Activated CD4-positive, alpha-beta T cell treated with anti-CD3 and anti-CD28 coated beads, Interleukin-2, amount 50 U/mL, for 48 hours (primary cell): ENCODE results near the gene AURKB.
"Not testable (repeated sequence)": the region's sequence is repeated elsewhere in the genome, so short reads cannot be mapped to it uniquely, and the experiment has no call there.

ENCODE experiments used
- DNase-seq, 2 experiments: peaks; one replicate each; pipeline ENCODE4 v3.0.0-alpha.2; 2020

The AURKB gene

DNA sequence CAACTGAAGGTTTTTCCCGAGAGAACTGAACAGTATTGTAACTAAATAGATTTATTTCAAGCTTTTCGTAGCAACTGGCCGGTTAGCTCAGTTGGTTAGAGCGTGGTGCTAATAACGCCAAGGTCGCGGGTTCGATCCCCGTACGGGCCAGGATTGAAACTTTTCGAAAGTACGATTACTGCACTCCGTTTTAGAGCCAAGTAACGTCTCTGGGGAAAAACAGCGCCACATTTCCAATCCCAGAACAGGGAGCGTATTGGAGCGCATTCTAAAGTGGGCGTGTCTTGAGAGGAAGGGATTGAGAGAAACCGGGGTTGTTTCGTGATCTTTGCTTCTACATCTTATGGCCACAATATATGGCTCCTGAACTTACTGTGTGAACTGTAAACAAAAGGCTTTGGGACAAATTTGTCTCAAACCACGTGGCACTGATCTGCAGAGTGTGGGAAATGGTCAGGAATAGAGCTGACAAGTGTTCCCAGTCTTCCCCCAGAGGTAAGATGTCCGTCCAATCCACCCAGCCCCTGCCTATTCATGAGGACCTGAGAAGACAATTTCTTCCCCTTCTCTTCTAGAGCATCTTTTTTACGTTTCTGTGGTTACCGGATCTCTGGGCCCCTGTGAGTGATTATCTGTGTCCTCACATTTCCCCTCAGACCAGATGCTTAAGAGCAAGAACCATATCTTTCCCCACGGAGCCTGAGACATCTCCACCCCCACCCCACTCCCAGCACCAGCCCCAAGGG, 22.7 kb downstream of the AURKB start:
- DNase-seq: peak; percentile 94 to 95

DNA sequence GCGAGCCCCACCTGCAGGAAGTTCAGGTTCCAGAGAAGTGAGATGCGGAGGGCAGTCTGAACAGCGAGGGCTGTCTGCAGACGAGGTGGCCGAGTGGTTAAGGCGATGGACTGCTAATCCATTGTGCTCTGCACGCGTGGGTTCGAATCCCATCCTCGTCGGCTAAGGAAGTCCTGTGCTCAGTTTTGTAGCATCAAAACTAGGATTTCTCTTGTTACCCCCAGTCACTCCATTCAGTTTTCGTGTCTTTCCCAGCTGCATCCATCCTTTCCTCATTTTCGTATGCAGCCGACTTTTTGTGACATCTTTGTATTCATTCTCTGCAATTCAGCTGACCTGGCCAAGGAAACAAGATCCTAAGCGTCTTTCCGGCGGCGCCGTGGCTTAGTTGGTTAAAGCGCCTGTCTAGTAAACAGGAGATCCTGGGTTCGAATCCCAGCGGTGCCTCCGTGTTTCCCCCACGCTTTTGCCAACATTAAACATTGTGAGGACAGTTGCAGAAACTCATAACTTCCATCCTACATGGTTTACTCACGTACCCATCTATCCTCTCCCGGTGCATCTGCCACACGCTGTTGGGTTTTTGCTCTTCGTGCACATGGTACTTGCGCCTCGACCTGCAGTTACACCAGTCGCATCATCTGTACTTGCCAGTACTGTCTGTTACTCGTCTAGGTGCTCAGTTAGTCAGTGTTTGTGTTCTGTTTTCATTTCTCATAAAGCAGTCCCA, 23.4 kb downstream of the AURKB start:
- DNase-seq: peak; percentile 99

DNA sequence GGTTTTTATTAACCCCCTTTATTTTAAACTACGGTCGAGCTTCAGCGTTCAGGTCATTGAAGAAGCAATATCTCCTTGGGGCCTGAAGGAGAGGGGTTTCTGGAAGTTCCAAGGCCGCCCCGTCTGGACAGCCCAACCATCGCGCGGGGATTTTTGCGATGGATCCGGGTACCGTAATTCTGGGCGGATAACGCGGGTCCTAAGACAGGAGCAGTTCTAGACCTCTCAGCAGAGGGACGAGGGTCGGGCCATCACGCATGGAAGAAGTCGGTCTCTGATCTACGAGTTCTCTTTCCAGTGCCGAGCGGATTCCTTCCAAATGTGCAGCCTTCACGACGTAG, 24.0 kb downstream of the AURKB start:
- DNase-seq: no peak

DNA sequence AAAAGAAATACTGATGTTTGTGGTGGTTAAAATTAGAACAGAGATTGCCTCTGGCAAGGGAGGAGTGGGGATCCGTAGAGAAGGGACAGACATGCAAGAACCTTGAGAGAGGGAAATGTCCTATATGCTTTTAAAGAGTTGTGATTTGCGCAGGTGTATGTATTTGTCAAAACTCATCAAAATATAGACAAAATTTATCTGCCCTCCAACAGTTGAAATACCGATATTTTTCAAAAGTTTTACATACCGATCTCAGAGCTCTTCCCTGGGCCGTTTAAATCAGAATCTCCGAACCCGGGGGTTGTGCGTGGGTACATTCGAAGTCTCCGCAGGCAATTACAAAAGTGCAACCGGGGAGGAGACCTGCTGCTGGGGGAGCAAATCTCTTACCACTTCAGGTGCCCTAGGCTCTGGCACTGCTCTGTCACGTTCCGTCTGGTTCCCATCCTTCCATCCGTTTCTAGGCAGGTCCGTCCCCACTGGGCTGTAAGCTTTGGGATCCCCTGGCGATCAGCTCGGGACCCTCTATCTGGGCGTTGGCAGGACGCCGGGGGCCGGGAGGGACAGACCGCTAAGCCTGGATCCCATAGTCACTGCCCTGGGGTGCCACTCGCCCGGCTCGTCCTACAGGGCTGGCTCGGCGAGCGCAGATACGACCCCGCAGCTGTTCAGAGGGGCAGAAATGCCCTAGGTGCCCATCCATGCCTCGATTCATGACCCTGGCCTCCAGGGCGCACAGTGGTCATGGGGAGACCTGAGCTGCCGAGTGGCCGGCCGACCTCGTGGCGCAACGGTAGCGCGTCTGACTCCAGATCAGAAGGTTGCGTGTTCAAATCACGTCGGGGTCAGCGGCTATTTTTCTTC, 24.6 kb downstream of the AURKB start:
- peak; percentile 95 to 96 for DNase-seq

DNA sequence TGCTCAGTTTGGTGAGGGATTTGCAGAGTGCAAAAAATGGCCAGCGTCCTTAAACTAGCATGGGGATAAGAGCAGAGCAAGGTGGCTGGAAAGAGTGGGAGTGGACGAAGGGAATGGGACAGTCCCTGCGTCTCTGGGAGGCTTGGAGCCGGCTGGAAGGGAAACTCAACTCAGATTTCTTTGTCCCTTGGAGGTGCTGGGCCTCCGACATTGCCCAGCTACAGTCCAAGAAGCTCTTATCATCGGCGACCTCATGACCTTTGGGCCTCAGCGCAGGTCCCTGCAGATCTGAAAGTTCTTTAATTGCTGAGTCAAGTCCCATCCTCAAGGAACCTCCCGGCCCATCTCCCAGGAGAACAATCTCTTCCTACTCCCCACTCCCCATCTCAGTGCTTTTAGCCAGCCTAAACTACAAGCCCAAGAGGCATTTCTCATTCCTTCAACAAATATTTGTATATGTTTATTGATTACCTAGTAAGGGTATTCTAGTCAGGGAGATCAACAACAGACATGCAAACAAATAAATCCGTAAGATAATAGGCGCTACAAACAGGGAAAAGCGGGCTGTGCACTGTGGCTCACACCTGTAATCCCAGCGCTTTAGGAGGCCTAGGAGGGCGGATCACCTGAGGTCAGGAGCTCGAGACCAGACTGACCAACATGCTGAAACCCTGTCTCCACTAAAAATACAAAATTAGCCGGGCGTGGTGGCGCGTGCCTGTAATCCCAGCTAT, 33.2 kb downstream of the AURKB start:
- DNase-seq: no peak

DNA sequence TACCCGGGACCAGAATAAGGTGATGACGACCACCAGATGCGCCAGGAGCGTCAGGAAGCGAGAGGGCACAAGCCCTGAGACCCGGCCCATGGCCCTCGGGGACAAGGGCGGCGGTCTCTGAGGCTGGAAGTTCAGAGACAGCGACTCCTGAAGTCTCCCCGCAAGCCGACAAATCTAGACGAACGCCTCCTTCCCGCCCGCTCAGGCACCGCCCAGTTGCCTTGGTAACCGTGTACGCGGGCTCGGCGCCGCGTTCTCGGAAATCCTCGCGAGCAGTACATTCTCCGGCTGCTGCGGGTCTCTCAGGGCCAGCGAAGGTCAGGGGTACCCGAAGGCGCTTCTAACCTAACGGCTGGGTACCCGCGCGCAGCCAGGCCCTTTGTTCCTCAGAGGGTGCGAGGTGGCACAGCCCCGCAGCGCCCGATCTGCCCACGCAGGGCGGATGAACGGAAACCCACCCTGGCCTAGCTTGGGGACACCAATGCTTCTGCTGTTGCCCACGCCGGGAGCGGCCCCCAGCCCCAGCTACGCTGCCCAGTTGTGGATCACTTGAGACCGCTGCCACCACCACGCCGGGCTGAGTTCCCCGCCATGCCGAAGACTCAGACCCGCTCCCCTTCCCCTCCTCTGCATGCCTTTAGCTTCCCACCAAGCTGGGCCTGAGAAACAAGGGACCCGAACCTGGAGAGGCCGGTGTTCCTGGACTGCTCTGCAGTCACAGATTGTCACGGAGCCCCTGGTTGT, 34.0 kb downstream of the AURKB start, which contains the start of gene TMEM107:
TMEM107 (minus strand) TSS at position 184 of the 744 bp plus-strand sequence; CDS start at position 90, 94 bp downstream.
- peak; percentile 87 to 91 for DNase-seq

DNA sequence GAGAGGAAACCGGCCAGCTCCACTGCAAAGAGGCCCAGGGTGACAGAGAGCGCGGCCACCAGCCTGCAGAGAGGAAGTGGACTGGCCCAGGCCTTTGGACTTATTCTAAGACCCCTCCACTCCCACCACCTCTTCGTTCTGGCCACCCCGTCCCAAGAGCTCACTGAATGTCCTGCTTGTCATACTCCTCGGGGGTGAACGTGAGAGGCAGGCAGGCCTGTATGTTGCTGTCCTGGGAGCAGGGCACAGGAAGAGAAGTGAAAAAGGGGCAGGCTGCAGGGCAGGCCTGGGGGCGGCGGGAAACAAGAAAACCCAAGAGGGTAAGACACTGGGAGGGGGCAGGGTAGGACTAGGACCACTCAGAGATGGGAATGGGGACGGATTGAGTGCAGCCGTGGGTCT, 34.6 kb downstream of the AURKB start:
- peak in 1 of 2 experiments; percentile 28 for DNase-seq

DNA sequence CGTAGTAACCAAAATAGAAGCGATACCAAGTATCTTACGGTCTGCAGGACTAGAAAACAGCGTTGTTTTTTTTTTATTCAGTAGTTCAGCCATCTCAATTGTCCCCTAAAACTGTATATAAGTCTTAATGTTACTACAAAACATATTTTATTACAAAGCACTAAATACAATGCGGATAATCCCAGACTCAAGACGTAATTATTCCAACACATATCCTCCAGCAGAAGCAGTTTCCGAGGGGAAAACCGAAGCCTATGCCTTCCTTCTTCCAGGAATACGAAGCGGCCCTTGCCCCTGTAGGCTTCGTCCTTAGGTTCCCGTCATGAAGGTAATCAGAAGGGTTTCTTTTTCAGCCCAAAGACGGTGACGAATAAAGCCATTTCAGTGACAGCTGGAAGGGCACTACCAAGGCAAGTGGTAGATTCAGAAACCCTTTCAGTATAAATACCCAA, 36.5 kb downstream of the AURKB start:
- no peak for DNase-seq

DNA sequence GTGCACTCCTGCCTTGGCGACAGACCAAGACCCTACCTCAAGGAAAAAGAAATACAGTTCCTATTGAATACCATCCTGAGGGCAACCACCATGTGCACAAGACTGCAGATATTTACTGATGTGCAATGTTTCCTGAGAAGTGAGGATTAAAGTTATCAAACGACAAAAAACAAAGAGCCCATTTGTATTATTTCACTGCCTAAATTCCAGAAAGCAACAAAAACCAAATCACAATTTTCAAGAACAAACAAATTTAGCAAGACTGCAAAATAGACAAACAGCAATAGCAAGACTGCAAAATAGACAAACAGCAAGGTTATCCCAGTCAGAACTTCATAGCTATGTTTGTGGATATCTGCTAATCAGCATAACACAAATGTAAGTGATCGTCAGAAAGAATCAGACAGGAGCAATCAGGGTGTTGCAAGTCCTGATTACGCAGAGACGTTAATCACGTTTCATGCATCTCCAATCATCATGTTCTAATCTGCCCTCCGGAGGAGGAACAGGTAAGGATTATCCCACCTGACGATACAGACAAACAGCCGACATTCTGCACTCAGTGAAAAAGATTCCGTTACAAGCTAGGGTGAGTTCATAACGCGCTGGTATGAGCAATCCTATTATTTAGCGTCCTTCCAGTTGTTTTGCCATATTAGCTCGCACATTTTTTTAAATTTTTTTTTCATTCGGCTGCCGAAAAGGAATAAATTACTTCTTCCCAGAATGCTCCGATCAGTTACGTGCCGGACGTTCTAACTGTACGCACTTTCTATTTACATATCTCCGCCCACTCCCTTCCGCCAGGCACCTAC, 37.1 kb downstream of the AURKB start:
- DNase-seq: peak; percentile 76 to 84

DNA sequence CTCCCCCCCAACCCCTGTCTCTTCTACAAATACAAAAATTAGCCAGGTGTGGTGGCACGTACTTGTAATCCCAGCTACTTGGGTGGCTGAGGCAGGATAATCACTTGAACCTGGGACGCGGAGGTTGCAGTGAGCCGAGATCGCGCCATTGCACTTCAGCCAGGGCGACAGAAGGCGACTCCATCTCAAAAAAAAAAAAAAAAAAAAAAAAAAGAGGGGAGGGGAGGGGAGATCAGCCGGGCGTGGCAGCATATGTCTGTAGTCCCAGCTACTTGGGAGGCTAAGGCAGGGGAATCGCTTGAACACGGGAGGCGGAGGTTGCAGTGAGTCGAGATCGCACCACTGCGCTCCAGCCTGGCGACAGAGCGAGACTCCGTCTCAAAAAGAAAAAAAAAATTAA, 40.2 kb downstream of the AURKB start:
- not testable (repeated sequence) for DNase-seq

DNA sequence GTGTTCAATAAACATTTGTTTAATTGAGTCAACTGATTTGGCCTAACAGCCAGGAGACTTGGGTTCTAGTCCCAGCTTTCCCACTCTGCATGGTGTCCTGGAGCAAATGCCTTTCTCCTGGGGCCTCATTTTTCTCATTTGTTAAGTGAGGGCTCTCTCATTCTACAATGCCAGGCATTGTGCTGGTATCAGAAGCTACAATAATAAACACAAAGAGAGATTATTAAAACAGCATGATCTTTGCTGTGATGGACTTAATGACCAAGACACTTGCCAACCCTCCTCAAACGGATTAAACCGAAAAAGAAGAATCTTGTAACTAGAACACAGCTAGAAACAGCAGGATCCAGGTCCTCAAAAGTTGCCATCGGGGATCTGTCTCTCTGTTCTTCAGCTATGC, 42.8 kb downstream of the AURKB start:
- DNase-seq: no peak

DNA sequence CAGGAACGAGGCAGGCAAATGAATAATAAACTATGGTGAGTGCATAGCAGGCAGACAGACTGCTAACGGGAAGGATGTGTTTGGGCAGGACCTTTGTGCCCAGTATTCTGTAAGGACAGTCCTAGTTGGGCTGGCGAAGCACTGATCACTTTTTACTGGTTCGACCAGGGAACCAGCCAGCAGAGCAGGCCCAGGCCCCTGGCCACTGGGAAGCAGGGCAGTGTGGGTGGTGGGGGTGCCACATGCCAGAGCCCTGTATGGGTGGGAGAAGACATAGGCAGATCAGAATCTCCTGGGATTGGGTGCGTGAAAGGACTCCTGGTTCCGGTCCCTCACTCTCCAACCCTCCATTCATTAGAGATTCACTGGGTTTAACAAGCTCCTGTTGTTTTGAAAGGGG, 43.6 kb downstream of the AURKB start:
- DNase-seq: no peak

DNA sequence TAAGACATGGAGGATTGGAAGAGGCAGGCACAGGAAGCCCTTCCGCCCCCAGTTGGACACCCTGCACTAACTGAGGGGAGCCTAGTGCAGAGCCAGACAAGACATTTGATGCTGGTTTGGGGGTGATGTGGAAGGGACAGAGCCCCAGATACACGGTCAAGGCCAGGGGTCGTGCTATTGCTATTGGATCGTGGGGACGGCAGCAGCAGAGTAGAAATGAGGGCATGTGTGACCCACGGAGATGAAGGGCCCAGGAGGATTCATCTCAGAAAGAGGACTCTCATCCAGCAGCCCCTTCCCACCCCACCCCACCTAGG, 45.6 kb downstream of the AURKB start:
- DNase-seq: no peak

DNA sequence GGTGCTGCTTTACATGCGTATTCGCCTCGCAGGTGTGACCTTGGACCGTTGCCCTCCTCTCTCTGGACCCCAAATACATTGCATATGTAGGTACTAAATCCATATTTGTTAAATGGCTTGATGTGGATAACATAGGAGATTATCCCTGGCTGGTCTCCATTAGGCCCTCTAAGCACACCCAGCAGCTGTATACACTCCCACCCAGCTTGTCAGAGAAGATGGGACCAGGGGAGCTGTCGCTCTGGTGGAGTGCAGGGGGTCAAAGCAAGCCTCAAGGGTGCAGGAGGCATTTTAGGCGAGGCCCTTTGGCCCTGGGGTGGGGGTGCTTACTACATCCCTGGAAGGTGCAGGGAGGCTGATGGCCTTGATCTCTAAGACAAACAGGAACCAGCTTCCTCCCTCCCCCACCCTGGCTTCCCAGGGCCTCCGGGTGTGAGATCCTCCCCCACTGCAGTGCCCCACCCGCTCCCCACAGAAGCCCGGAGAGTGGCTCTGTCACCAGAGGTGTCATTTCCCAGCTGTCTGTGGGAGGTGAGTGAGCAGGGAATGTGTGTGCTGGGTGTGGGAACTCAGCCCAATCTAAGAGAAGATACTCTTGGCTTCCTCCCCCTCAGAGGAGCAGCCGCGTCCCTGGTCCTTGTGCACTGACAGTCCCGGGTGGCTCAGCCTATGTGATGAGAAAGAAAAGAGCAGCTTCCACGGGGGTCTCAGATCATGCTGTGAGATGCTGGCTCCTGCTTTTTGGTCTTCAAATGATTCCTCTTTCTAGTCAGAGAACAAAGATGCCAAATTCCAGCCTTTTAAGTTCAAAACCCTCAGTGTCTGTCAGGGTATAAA, 46.2 kb downstream of the AURKB start:
- peak; percentile 84 to 90 for DNase-seq

DNA sequence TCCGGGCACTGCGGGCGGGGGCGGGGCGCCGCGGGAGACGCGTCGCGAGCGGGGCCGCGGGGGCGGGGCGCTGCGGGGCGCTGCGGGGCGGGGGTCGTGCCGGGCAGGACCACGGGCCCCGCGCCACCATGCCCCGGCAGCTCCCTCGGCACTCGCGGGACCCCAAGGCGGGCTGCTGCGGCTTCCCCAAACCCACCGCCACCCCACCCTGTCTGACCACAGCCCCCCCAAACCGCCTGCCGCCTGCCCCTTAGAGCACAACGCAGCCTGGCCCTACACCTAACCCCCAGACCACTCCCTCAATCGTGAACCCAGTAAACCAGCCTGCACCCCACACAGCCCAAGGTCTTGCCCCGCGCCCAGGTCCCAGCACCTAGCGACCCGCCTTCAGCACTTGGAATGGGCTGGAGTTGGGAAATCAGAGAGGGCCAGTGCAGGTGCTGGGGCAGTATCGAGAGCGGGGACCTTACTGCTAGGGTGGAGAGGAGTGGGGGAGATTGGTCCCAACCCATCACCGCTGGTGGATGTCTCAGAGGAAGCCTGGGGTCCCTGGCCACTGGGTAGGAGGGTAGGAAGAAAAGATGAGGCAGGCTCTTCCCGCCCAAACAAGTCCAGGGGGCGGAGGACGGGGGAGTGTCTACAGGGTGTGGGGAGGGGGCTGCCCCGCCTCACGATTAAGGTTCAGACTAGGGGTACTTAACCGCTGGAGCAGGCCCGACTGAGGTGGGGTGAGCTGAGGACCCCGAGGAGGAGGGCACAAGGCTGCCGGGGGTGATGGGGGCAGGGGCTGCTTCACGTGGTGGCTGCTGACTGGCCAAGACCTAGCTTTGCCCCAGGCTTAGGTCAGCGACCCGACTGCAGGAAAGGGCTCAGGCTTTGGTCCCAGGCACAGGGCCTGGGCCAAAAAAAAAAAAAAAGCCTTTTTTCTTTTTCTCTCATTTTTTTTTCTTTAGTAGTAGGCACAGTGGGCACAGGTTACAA, 47.1 kb downstream of the AURKB start:
- DNase-seq: peak; percentile 34 to 51

DNA sequence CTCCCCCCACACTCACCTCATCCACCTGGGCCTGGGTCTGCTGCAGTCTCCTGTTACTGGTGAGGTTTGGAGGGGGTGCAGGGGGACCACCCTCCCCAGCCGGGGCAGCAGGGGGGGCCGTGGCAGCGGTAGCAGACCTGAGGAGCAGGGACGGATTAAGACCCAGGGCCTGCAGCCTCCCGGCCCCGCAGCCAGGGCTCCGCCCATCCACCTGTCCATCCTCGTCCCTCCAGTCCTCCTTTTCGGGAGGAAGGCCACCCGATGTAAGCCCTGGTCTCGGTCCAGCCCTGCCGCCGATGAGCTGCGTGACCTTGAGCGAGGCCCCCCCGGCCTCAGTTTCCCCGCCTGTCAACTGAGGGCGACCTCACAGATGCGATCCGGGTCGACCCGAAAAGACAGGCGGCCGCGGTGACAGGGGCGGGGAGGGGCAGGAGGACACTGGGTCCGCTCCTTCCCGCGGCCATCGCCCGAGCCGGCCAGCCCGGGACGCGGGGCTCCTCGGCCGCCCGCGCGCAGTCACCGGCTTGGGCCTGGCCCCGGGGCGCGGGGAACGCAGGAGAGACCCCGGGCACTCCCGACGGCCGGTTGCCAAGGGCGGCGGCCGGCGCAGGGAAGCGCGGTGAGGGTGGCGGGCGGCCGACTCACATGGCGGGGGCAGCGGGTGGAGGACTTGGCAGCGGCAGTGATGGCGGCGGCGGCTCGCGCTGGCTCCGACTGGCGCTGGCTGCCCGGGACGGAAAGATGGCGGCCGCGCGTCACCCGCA, 48.0 kb downstream of the AURKB start, which contains the start of gene VAMP2:
VAMP2 (minus strand) TSS at position 716 of the 764 bp plus-strand sequence; CDS start at position 647, 69 bp downstream.
- peak; percentile 77 for DNase-seq

DNA sequence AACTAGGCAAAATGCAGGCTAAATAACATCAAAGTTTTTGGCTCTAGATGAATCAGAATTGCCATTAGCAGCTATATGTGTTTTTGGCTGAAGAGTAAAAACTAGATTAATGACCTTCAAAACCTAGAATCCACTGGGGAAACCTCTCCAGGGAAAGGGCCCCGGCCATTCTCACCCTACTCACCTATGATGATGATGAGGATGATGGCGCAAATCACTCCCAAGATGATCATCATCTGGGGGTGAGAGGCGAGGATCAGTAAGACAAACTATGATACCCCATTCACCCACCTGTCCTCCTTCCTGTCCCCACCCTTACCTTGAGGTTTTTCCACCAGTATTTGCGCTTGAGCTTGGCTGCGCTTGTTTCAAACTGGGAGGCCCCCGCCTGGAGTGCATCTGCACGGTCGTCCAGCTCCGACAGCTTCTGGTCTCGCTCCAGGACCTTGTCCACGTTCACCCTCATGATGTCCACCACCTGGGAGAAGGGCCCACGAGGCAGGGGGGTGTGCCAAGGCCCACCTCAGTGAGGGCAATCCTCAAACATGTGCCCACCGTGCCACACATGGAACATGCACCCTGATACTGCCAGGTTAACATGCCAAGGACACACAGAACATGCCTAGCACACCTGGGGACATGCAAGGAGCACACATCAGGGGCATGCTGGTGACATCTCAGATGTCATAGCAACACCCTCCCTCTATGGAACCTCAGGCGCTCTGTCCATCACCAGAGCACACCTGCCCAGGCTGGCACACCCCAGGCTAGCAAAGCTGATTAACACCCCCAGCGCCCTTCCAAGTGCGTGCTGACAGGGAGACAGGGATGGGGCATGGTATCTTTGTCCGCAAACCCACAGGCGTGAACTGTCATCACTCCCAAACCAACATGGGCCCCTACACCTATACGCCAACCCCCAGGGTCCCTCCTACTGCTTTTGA, 48.8 kb downstream of the AURKB start:
- no peak for DNase-seq
